Measurements from ENCODE around the gene MAU2.
"Not testable (repeated sequence)": the region's sequence is repeated elsewhere in the genome, so short reads cannot be mapped to it uniquely, and the experiment has no call there.

The MAU2 gene

GRCh38 chr19:19385896-19386869, 65.6 kb downstream of the MAU2 start:
- peak; percentile 71 for DNase-seq

- DNase-seq: no peak
Observed at GRCh38 chr19:19387108-19387507, 66.5 kb downstream of the MAU2 start.

DNA sequence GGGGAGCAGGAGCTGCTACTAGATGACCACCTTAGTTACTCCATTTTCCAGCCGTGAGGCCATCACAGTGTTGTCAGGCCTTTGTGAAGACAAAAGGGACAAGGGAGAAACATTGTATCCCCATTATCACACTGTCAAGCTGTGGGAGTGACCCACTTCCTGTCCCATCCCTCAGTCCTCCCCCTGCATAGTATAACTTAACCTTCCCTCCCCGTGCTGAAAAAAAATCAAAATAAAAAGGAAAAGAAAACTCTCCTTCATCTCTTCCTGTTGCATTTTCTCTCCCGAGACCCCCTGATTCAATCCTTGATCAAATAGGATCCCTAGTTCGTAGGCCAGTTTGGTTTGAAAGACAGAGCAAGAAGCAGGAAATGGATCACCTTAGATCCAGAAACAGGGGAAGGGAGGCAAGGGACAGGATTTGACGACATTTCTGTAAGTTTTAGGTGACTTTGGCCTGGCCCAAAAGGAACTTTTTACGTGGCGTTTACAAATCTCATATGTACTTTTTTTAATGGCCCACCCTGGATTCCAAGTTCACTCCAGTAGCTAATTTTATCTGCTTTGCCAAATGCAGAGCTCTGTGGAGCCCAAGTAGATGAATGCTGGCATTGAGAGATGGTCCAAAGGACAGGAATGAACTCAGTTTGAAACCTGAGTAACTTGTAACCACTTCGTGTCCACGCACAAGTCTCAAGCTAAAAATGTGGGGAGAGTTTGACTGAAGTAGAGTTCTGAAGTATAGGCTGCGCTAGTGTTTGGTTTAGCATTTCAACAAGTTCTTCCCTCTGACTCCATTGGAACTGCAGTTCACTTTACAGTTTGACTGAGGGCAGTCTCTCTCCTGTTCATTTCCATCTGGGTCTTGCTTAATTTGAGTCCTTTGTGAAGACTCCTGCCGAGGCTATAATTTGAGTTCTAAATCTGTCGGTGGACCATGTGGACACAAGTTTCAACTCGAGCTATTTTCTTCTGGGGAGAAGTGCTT, 68.2 kb downstream of the MAU2 start:
- DNase-seq: no peak

GRCh38 chr19:19389683-19390082, 69.1 kb downstream of the MAU2 start:
- DNase-seq: not testable (repeated sequence)

- DNase-seq: not testable (repeated sequence)
Observed at GRCh38 chr19:19394333-19394732, 73.7 kb downstream of the MAU2 start.

GRCh38 chr19:19399733-19400433, 79.3 kb downstream of the MAU2 start:
- no peak for DNase-seq

DNA sequence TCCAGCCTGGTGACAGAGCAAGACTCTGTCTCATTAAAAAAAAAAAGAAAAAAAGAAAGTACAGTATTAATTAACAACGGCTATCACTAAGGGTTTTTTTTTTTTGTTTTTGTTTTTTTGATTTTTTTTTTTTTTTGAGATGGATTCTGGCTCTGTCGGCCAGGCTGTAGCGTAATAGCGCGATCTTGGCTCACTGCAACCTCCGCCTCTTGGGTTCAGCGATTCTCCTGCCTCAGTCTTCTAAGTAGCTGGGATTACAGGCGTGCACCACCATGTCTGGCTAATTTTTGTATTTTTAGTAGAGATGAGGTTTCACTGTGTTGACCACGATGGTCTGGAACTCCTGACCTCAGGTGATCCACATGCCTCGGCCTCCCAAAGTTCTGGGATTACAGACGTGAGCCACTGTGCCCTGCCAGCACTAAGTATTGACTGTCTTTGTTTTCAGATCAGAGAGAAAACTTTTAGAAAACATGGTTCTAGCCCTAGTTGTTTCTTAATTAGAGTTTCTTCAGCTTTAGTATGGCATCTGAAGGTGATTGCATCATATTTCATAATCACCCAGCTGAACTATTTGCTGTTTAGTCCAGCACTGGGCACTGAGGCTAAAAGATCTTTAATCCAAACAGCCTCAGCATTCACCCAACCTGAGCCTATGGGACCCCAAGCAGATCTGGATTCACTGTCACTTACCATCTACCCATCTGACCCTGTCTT, 82.2 kb downstream of the MAU2 start:
- peak; percentile 53 for DNase-seq

DNA sequence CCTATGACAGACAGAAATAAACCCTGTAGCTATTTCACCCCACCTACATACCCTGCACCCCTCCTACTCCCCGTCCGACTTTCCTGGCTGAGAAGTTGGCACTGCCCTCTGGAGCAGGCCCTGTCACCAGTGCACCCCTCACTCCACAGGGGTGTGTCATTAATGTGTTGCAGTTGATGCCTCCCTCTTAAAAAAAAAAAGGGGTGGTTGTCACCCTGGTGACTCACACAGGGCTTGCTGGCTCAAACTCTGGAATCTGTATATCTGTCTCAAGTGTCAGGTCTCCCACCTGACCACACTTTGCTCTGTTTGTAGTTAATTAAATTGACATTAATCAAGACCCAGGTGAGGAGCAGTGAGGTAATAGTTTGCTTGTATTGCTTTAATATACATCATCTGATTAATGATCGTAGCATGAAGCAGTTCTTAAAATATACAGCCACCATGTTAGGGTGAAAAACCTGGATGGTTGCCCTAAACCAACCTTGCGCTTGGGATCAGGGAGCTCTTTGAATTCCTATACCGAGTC, 82.8 kb downstream of the MAU2 start:
- DNase-seq: peak; percentile 61

GRCh38 chr19:19404879-19405860, 84.5 kb downstream of the MAU2 start, which contains the start of gene GATAD2A:
TSS of gene GATAD2A (plus strand) at chr19:19405675. CDS start at chr19:19465346, 59,671 bp downstream.
- peak; percentile 98 for DNase-seq

DNA sequence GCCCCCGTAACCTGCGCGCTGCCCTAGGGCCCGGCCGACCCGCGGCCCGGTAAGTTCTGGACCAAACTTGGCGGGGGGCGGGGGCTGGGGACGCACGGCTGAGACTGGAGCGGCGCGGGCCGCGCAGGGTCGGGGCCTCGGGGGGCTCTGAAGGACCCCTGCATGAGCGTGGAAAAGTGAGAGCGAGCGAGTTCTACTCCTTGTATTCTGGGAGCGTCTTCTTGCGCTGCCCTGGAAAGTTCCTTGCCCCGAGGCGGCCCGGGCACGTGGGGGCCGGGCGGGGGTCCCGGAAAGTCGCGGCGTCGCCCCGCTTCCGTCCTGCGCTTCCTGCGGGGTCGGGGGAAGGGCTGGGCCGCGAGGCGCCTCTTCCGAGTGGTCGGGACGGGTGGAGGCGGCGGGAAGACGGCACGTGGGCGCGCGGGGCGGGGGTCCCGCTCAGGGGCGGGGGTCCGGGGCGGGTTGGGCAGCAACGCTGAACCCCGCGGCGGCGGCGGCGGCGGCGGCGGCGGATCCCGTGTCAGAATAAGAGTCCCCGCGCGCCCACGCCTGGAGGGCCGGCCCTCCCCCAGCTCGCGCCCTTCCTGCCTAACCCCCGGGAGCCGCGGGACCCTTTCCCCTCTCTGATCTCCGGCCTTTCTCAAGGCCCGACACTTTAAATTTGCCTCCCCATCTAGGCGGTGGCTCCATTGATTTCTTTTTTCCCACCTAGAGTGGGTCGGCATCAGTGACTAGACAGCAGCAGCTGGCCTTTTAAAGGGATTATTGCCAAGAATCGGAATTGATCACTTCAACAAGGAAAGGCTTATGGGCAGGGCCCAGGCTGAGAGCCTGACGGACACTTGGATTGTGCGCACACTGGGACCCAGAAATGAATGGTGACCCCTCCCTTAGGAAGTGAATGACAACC, 85.6 kb downstream of the MAU2 start:
- DNase-seq: peak; percentile 50

GRCh38 chr19:19406878-19407632, 86.4 kb downstream of the MAU2 start:
- peak; percentile 80 for DNase-seq

GRCh38 chr19:19407633-19407930, 87.0 kb downstream of the MAU2 start:
- DNase-seq: peak; percentile 29
